Activated CD8-positive, alpha-beta memory T cell treated with anti-CD3 and anti-CD28 coated beads, Interleukin-2, amount 10 ng/mL, durations not matched to agents 7 days and 5 days (primary cell): ENCODE results near the gene SCYL1. TPM values are rescaled to one million over a fixed set of nuclear protein-coding genes. Genes with fewer than 3 reads are reported as not detected.

Experiments
- ATAC-seq: fragments of 150-1000 bp; cut with Tn5 transposase; one replicate; pipeline ENCODE4 v1.10.0; 2021; ENCODE audit warnings: moderate library complexity
- CTCF ChIA-PET: fragments of 350-600 bp; sonication (Branson Sonifier 250); formaldehyde crosslinking; loops from one replicate; lab custom pipeline; 2021; ENCODE audit warnings: antibody characterized with exemption; lab: Charles Lee
- DNase-seq: peaks from one replicate; pipeline ENCODE4 v3.0.0-alpha.2; 2020
- H3K27ac Mint-ChIP-seq: one replicate; pipeline ENCODE4 v1.8.0; 2021; ENCODE audit warnings: mild to moderate bottlenecking, mixed read lengths
- H3K27me3 Mint-ChIP-seq: one replicate; pipeline ENCODE4 v1.8.0; 2021; ENCODE audit warnings: mixed read lengths
- H3K36me3 Mint-ChIP-seq: one replicate; pipeline ENCODE4 v1.8.0; 2021; ENCODE audit warnings: mild to moderate bottlenecking, mixed read lengths
- H3K4me1 Mint-ChIP-seq: one replicate; pipeline ENCODE4 v1.8.0; 2021; ENCODE audit warnings: mixed read lengths
- H3K4me3 Mint-ChIP-seq: one replicate; pipeline ENCODE4 v1.8.0; 2021; ENCODE audit warnings: mild to moderate bottlenecking, moderate library complexity, mixed read lengths
- H3K9me3 Mint-ChIP-seq: one replicate; pipeline ENCODE4 v1.8.0; 2022; ENCODE audit warnings: low read depth, mixed read lengths
- total RNA-seq, 2 experiments: library from RNA; stranded (reverse); gene quantifications; one replicate each; pipeline ENCODE4 v1.2.3, GENCODE V29; 2021

The SCYL1 gene
- total RNA-seq, 2 experiments from 2014 or later = 68.0 to 76.7 TPM

DNA sequence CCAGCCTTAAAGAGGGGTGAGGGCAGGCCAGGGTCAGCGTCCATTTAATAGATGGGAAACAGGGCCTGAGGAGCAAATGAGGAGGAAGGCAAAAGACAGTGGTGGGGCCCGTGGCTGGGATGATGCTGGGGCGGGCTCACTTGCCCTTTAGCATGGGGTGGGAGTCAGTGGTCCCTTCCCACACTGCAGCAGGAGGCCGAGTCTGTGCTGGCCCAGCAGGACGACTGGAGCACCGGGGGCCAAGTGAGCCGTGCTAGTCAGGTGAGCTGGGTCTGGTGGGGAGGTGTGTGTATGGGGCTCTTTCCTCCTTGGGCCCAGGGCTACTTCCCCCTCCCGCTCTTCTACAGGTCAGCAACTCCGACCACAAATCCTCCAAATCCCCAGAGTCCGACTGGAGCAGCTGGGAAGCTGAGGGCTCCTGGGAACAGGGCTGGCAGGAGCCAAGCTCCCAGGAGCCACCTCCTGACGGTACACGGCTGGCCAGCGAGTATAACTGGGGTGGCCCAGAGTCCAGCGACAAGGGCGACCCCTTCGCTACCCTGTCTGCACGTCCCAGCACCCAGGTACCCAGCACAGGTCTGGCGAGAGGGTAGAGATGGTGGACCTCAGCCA is 12.8 kb downstream of the SCYL1 start:
- Mint-ChIP-seq H3K27me3 (no peaks in the 10 kb centered on the region), H3K36me3 (peaks cover 4% of the 10 kb centered on the region), H3K9me3 (no peaks in the 10 kb centered on the region), H3K4me3 (no peak overlapping the region), H3K4me1 (peaks cover 8% of the 10 kb centered on the region), H3K27ac (no peak overlapping the region)
- DNase-seq = no peak
- no peak for ATAC-seq
- CTCF ChIA-PET = interaction anchor here (1.6 to 19.4 kb wide), 4 partner anchors 8 to 53 kb away, joined by 3 to 388 read pairs (median 107); partner anchors contain the start of genes FAM89B, KCNK7, LTBP3 and ZNRD2

GRCh38 chr11:65538232-65538914 is 13.5 kb downstream of the SCYL1 start:
- DNase-seq (peak; percentile 40), ATAC-seq (no peak)
- Mint-ChIP-seq H3K27me3 (no peaks in the 10 kb centered on the region), H3K4me3 (no peak overlapping the region), H3K27ac (no peak overlapping the region), H3K36me3 (peaks cover 2% of the 10 kb centered on the region), H3K9me3 (no peaks in the 10 kb centered on the region), H3K4me1 (peaks cover 8% of the 10 kb centered on the region)
- CTCF ChIA-PET = interaction anchor here (0.6 to 19.4 kb wide), 4 partner anchors 9 to 85 kb away, joined by 3 to 388 read pairs (median 106); partner anchors contain the start of genes FAM89B, KCNK7, LTBP3 and ZNRD2

- CTCF ChIA-PET = interaction anchor here (0.6 to 19.4 kb wide), 22 partner anchors 8 to 506 kb away, joined by 3 to 388 read pairs (median 7); partner anchors contain the start of genes EHBP1L1, FAM89B, KCNK7 and LTBP3
- no peaks in the 10 kb centered on the region for H3K9me3 Mint-ChIP-seq
- H3K4me1 Mint-ChIP-seq = peaks cover 8% of the 10 kb centered on the region
- DNase-seq (no peak), ATAC-seq (no peak)
- peaks cover 1% of the 10 kb centered on the region for H3K36me3 Mint-ChIP-seq
- no peak overlapping the region for H3K4me3 Mint-ChIP-seq
- no peaks in the 10 kb centered on the region for H3K27me3 Mint-ChIP-seq
- no peak overlapping the region for H3K27ac Mint-ChIP-seq
These were observed 14.2 kb downstream of the SCYL1 start for GRCh38 chr11:65538915-65539743.

DNA sequence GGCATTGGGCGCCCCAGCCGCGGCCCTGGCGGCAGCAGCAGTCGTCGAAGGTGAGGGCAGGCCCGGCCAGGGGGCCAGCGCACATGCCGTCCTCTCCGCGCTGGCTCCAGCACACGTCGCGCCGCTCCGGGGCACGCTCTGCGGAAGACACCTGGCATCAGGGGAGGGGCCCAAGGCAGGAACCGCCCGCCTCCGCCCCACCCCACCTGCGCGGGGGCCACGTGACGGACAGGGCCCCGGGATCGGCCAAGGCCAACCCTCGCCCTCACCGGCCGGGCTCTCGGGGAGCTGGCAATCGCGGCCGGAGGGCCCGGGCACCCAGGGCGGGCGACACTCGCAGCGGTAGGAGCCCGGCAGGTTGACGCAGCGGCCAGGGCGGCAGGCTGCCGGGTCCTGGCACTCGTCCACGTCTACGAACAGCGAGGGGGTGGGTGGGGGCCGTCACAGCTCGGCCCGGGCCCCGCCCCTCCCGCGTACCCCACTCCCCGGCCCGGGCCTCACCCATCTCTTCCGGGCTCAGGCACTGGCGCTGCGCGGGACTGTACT is 14.9 kb downstream of the SCYL1 start:
- peaks cover 1% of the 10 kb centered on the region for H3K36me3 Mint-ChIP-seq
- H3K4me3 Mint-ChIP-seq = peak overlapping the region; percentile 81
- H3K4me1 Mint-ChIP-seq = peaks cover 8% of the 10 kb centered on the region
- no peaks in the 10 kb centered on the region for H3K9me3 Mint-ChIP-seq
- H3K27ac Mint-ChIP-seq = no peak overlapping the region
- CTCF ChIA-PET = interaction anchor here (0.6 to 19.4 kb wide), 33 partner anchors 9 to 761 kb away, joined by 3 to 388 read pairs (median 6); partner anchors contain the start of genes EHBP1L1, FAM89B, KCNK7 and LTBP3
- peak; percentile 77 for ATAC-seq
- DNase-seq = peak; percentile 50
- no peaks in the 10 kb centered on the region for H3K27me3 Mint-ChIP-seq

- CTCF ChIA-PET = interaction anchor here (0.6 to 19.4 kb wide), 36 partner anchors 8 to 761 kb away, joined by 3 to 388 read pairs (median 5); partner anchors contain the start of genes EHBP1L1, FAM89B, KCNK7 and LTBP3
- peak overlapping the region; percentile 82 for H3K27ac Mint-ChIP-seq
- peaks cover 1% of the 10 kb centered on the region for H3K36me3 Mint-ChIP-seq
- DNase-seq (peak; percentile 96), ATAC-seq (peak; percentile 94)
- H3K4me3 Mint-ChIP-seq = peak overlapping the region; percentile 81
- no peaks in the 10 kb centered on the region for H3K9me3 Mint-ChIP-seq
- H3K27me3 Mint-ChIP-seq = no peaks in the 10 kb centered on the region
- peaks cover 9% of the 10 kb centered on the region for H3K4me1 Mint-ChIP-seq
These were observed 15.6 kb downstream of the SCYL1 start for GRCh38 chr11:65540290-65541092.

DNA sequence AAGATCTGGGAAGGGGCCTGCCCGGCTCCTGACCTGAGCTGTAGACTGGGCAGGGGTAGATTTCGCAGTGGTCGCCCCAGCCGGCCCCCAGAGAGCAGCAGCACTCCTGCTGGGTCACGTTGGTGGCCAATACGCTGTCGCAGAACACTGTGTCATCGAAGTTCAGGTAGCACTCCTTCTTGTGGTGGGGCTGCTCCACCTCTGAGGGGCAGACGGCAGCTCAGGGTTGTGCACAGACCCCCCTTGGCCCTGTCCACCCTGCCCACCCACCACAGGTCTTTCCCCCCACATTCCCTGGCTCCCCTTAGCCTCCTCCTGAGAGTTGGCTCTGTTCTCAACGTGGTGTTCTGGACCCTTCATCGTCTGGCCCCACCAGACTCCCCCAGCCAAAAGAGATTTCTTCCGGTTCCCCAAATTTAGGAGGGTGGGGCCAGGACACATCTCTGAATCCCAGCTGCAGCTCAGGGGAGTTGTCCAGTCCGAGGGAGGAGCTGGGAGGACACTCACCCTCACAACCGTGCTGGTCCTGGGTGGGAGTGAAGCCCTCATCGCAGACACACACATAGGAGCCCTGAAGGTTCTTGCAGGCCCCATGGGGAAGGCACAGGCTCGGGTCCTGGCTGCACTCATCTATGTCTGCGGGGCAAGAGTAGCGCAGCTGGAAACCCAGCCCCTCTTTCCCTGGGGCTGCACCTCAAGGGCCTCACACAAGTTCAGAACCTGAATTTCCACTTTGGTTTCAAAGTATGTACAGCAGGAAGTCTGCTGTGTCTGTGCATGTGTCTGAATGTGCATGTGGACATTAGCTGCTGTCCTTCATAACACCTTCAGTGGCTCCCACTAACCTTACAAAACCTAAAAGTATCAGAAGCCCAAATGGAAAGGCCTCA is 16.5 kb downstream of the SCYL1 start:
- Mint-ChIP-seq H3K27me3 (no peaks in the 10 kb centered on the region), H3K27ac (peak overlapping the region; percentile 82), H3K4me1 (peaks cover 15% of the 10 kb centered on the region), H3K9me3 (no peaks in the 10 kb centered on the region), H3K36me3 (peaks cover 1% of the 10 kb centered on the region), H3K4me3 (peak overlapping the region; percentile 81)
- CTCF ChIA-PET = interaction anchor here (0.6 to 19.4 kb wide), 29 partner anchors 7 to 762 kb away, joined by 3 to 388 read pairs (median 6); partner anchors contain the start of genes EHBP1L1, FAM89B, KCNK7 and LTBP3
- DNase-seq (no peak), ATAC-seq (no peak)

- no peak overlapping the region for H3K27ac Mint-ChIP-seq
- ATAC-seq (no peak), DNase-seq (no peak)
- no peaks in the 10 kb centered on the region for H3K27me3 Mint-ChIP-seq
- CTCF ChIA-PET = interaction anchor here (0.6 to 19.4 kb wide), 4 partner anchors 9 to 63 kb away, joined by 3 to 388 read pairs (median 126); partner anchors contain the start of genes FAM89B, KCNK7, LTBP3 and ZNRD2
- H3K4me1 Mint-ChIP-seq = peaks cover 24% of the 10 kb centered on the region
- no peaks in the 10 kb centered on the region for H3K9me3 Mint-ChIP-seq
- H3K4me3 Mint-ChIP-seq = no peak overlapping the region
- peaks cover 1% of the 10 kb centered on the region for H3K36me3 Mint-ChIP-seq
These were observed 18.0 kb downstream of the SCYL1 start for GRCh38 chr11:65542738-65543390.

DNA sequence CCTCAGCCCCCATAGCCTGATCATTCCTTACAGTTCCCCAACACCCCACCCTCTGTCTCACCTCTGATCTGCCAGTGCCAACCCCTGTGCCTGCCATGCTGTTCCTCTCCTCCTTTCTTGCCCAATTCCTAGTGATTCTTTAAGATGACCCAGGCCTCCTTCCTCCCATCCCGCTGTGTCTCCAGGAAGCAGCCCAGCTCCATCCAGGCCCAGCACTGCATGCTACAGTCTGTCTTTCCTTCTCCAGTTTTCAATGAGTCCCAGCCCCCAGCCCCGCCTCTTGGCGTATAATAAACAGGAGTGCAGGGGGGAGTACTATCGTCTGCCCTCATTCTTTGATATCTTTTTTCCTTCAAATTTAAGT is 21.0 kb downstream of the SCYL1 start:
- Mint-ChIP-seq H3K36me3 (peaks cover 10% of the 10 kb centered on the region), H3K4me3 (peak overlapping the region; percentile 67), H3K27me3 (no peaks in the 10 kb centered on the region), H3K27ac (peak overlapping the region; percentile 37), H3K4me1 (peaks cover 35% of the 10 kb centered on the region), H3K9me3 (no peaks in the 10 kb centered on the region)
- no peak for ATAC-seq
- CTCF ChIA-PET = interaction anchor here (1.1 to 19.4 kb wide), 3 partner anchors 20 to 216 kb away, joined by 4 to 388 read pairs (median 209); partner anchors contain the start of genes FAM89B, KCNK7, LTBP3 and ZNRD2
- DNase-seq = no peak

- ATAC-seq = peak; percentile 92
- H3K27me3 Mint-ChIP-seq = no peaks in the 10 kb centered on the region
- peaks cover 13% of the 10 kb centered on the region for H3K36me3 Mint-ChIP-seq
- H3K27ac Mint-ChIP-seq = peak overlapping the region; percentile 80
- H3K9me3 Mint-ChIP-seq = no peaks in the 10 kb centered on the region
- DNase-seq = peak; percentile 98
- CTCF ChIA-PET = interaction anchor here (0.6 to 19.4 kb wide), 6 partner anchors 20 to 216 kb away, joined by 3 to 388 read pairs (median 4); partner anchors contain the start of genes FAM89B, KCNK7, LTBP3 and SIPA1
- H3K4me3 Mint-ChIP-seq = peak overlapping the region; percentile 67
- H3K4me1 Mint-ChIP-seq = peaks cover 34% of the 10 kb centered on the region
These were observed 21.5 kb downstream of the SCYL1 start for GRCh38 chr11:65546217-65546958.

DNA sequence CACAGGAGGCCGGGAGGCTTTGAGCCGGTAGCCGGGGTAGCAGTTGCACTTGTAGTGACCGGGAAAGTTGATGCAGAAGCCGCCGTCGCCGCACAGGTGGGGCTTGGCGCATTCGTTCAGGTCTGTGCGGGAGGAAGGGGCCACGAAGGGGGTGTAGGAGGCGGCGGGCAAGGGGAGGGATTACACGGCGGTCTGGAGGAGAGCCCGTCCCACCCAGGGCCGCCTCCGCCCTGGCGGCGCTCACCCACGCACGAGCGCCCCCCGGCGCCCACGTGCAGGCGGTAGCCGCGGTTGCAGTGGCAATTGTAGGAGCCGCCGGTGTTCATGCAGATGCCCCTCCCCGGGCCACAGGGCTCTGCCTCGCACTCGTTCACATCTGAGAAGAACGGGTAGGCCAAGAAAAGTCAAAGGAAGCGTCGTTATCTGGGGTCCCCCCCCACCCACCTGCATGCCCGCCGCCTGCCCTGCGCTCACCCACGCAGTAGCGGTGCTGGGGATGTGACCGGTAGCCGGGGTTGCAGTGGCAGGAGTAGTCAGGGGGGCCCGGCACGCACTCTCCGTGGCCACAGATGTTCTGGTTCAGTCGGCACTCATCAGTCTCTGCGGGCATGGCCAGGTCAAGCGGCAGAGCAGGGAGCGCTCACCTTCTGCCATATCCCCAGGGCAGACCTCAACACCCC is 22.7 kb downstream of the SCYL1 start:
- peaks cover 43% of the 10 kb centered on the region for H3K4me1 Mint-ChIP-seq
- H3K4me3 Mint-ChIP-seq = no peak overlapping the region
- CTCF ChIA-PET = interaction anchor here (0.9 to 19.4 kb wide), 4 partner anchors 19 to 90 kb away, joined by 3 to 388 read pairs (median 106); partner anchors contain the start of genes FAM89B, KCNK7, LTBP3 and SIPA1
- no peak for ATAC-seq
- peak overlapping the region; percentile 23 for H3K27ac Mint-ChIP-seq
- H3K9me3 Mint-ChIP-seq = no peaks in the 10 kb centered on the region
- DNase-seq = no peak
- peaks cover 17% of the 10 kb centered on the region for H3K36me3 Mint-ChIP-seq
- H3K27me3 Mint-ChIP-seq = no peaks in the 10 kb centered on the region
